T-helper 1 cell treated with Interleukin-12 subunit alpha and Interleukin-12 subunit beta and Interleukin-4 antibody, amounts not matched to agents 30 ng/mL and 1 ng/mL, for 36 hours (primary cell): ENCODE data around the gene RPS24. TPM values are rescaled to one million over a fixed set of nuclear protein-coding genes. Genes with fewer than 3 reads are reported as not detected.

Source experiments
- intact Hi-C: fragments of 100-400 bp; cut with micrococcal nuclease; formaldehyde crosslinking; loops from one replicate; pipeline ENCODE4 v1.15.1; 2024
- total RNA-seq: library from RNA; stranded (reverse); gene quantifications from 2 replicates; pipeline ENCODE4 v1.2.3, GENCODE V29; 2022

The RPS24 gene
- total RNA-seq, 1 donor from 2014 or later, result 1,303 TPM

DNA sequence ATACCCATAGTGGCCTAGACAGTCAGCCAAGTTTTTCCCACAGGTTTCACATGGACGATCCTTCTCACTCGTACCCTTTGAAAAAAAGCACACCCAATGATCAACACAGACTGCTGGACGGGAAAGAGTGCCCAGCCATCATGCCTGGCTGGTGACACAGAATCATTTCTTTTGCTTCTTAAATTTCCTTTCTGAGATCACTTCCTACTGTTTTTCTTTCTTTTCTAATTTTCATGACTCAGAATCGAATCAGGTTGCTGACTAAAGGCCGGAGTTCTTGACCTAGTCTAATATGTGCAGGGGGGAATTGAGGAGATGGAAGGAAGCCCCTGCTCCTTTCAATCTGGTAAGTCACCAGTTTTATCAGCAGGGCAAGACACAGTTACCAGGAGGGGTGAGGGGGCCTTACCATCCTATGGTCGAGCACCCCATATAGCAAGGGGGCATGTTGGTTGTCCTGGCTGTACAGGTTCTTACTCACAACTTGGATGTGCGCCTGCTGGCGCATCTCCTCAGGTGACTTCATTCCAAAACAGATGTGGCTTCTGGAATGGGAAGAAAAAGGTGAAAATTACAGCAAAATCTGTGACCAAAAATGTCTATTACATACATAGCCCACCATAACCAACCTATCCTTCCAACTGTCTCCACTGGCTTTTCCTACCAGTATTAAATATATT lies 7.8 kb upstream of the RPS24 start:
- intact Hi-C loops, result no loop called here

GRCh38 chr10:78028438-78029268 lies 5.0 kb upstream of the RPS24 start:
- intact Hi-C loops, result loop anchor here (1.0 to 2.0 kb wide), 8 partner anchors 102 to 1215 kb away; partner anchors contain the start of gene DLG5

- intact Hi-C loops, result loop anchor here (1.0 to 5.0 kb wide), 10 partner anchors 103 to 1214 kb away; partner anchors contain the start of gene DLG5
Measured at GRCh38 chr10:78029269-78030226, 4.1 kb upstream of the RPS24 start, which contains the start of gene POLR3A. TSS of gene POLR3A (minus strand) at chr10:78029515. CDS start at chr10:78029407, 108 bp downstream.

DNA sequence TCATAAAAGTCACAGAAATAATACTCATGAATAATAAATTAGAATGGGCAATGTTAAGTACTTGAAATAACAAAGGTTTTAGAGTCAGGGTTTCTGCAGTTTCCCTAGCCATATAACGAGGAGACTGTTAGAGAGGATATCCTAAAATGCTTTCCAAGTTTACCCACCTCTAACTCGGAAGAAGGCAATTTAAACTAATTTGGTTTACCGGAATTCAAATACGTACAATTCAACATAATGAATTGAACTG lies 351 bp upstream of the RPS24 start:
- intact Hi-C loops, result loop anchor here (1.0 to 5.0 kb wide), 8 partner anchors 14 to 1412 kb away; partner anchors contain the start of genes PPIF and ZCCHC24

DNA sequence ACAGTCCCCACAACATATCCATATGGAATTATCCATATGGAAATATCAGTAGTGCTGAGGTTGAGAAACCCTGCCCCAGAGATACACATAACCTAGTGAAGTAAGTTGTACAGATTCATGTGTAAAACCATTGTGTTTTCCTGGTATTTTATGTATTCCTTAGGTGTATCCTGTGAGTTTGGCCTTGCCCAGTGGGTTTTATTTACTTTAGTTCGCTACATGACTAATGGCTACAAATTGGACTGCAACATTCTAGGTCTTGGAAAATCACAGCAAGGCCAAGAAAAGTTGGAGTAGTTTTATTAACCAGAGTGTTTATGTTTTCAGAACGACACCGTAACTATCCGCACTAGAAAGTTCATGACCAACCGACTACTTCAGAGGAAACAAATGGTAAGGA lies 1.4 kb downstream of the RPS24 start:
- intact Hi-C loops, result no loop called here

- intact Hi-C loops, result no loop called here
Measured at GRCh38 chr10:78035437-78035836, 1.8 kb downstream of the RPS24 start.

DNA sequence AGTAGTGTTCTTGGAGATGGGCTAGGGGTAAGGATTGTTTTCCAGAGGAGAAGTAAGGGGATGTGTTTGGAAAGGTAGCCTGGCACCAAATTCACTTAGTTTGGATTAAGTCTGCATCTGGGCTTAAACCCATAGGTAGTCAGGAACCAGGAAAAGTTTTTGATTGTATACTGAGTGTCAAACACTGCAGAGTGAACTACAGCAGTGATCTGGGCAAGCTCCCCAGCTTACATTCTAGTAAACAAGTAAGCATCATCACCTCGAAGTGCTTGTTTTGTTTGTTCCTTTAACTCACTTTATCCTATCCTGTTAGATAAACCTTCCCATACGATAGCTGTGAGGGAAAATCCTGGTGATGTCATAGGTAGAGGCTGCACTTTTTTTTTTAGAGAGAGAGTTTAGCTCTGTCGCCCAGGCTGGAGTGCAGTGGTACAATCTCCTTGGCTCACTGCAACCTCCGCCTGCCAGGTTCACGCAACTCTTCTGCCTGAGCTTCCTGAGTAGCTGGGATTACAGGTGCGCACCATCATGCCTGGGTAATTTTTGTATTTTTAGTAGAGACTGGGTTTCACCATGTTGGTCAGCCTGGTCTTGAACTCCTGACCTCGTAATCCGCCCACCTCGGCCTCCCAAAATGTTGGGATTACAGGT lies 2.4 kb downstream of the RPS24 start:
- intact Hi-C loops, result no loop called here

GRCh38 chr10:78038105-78038504 lies 4.4 kb downstream of the RPS24 start:
- intact Hi-C loops, result no loop called here

DNA sequence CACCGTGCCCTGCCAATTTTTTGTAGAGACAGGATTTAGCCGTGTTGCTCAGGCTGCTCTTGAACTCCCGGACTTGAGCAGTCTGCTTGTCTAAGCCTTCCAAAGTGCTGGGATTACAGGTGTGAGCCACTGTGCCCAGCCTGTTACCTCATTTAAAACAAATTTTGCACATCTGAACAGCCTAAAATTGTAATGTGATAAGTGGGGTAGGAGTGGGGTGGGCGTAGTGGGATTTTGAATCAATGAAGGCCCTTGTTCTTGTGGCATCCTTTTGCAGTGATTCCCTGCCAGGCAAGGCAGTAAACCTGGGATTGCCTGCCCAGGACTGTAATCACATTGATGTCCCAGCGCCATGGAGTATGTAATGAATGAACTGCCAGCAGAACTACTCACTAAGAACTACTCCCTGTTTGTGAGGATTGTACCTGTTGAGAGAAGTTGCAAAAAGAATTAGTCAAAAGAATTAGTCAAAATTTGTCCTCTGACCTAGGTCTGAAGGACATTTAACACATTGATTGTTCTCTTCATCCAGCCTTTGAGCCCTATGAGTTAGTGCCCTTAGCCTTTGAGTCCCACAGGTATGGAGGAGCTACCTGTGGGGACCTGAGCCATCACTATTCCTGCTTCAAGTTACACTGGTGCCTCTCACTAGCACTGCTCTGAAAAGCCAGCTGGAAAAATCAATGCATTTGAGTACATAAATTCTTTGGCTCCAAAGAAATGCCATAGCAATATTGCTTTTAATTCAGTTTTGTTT lies 5.3 kb downstream of the RPS24 start:
- intact Hi-C loops, result no loop called here

DNA sequence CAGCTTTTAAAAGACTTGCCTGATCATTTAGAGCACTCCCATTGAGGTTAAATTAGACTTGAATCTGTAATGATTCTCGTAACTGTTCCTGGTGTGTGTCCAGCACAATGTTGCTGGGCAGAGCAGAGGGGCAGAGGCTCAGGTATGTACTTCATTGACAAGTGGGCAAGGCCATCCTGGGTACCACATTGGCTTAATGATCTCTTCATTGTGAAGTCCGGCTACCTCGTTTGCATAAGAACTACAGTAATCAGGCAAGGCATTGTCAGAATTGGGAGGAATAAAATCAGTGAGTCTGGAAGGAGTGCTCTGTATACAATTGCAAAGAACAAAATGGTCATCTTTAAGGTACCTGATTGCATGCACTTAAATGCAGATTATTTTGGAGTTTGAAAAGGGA lies 6.1 kb downstream of the RPS24 start:
- intact Hi-C loops, result loop anchor here (10.0 kb wide), 1 partner anchor 155 kb away; no protein-coding TSS in a partner anchor

DNA sequence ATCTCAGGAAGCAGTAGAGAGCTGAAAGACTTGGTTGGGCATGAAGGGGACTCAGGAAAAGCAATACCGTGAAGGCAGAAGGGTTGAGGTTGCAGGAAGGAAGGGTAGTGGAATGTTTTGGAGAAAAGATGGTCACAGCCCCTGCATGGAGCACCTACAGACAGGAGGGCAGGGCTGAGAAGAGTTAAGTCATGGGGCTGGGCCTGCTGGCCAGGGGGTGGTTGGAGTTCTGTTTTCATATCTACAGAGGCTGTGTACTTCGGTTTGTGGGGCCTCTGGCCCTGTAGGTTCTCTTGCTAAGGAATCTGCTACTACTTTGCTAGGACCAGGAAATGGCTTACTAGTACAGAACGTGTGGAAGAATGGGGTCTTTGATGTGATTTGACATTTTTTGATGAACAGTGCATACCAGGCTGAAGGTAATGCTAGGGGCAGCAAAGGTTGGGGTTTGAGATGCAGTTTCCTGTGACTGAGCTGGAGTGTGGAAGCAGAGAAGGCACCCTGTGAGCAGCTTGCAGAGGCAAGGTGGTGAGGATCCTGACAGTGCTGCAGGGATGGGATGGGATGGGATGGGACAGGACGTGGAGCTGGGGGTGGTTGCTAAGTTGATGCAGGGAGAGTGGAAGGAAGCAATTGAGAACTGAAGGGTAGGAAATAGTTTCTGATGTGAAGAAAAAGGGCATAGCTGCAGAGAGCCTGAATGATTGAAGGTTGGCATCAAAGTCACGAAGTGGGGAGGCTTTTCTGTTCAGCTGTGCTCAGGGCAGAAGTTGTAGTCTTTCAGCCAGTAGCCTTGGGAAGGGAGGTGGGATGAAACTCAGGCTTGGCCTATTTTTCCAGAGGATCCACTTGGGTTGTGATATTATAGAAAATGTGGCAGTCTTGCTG lies 7.8 kb downstream of the RPS24 start:
- intact Hi-C loops, result loop anchor here (10.0 kb wide), 1 partner anchor 153 kb away; no protein-coding TSS in a partner anchor

- intact Hi-C loops, result loop anchor here (10.0 kb wide), 1 partner anchor 153 kb away; no protein-coding TSS in a partner anchor
Measured at GRCh38 chr10:78042058-78042751, 8.5 kb downstream of the RPS24 start.

GRCh38 chr10:78042752-78043104 lies 9.1 kb downstream of the RPS24 start:
- intact Hi-C loops, result loop anchor here (10.0 kb wide), 1 partner anchor 152 kb away; no protein-coding TSS in a partner anchor

GRCh38 chr10:78044179-78044578 lies 10.5 kb downstream of the RPS24 start:
- intact Hi-C loops, result loop anchor here (10.0 kb wide), 1 partner anchor 151 kb away; no protein-coding TSS in a partner anchor

DNA sequence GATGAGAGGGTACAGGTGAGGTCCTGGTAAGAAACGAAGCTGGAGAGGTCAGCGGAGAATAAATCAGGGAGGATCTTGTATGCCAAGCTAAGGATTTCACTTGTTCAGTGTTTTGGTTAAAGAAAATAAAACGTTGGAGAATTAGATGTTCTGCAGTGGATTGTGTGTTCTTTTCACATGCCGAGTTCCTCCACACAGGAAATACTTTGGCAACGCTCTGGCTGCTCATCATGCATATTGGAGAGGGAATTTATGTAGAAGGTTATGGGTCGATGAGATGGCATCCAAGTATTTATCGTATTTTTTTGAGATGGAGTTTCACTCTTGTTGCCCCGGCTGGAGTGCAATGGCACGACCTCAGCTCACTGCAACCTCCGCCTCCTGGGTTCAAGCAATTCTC lies 11.0 kb downstream of the RPS24 start:
- intact Hi-C loops, result loop anchor here (5.0 to 10.0 kb wide), 2 partner anchors 150 to 1303 kb away; partner anchors contain the start of gene PPIF

- intact Hi-C loops, result loop anchor here (5.0 to 10.0 kb wide), 2 partner anchors 150 to 1302 kb away; partner anchors contain the start of gene PPIF
Measured at GRCh38 chr10:78045237-78045636, 11.6 kb downstream of the RPS24 start.

DNA sequence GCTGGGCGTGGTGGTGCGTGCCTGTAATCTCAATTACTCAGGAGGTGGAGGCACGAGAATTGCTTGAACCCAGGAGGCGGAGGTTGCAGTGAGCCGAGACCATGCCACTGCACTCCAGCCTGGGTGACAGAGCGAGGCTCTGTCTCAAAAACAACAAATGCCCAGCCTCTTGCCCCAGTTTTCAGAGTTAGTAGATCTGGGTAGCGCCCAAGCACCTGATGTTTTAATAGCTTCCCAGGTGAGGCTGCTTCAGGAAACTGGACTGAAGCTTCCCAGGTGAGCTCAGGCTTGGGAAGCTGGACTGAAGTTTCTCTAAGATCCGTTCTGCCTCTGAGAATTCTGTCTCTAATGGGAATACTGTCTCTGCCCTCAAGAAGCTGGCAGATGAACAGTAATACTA lies 12.2 kb downstream of the RPS24 start:
- intact Hi-C loops, result loop anchor here (2.0 to 10.0 kb wide), 3 partner anchors 149 to 1301 kb away; partner anchors contain the start of gene PPIF

- intact Hi-C loops, result loop anchor here (1.0 to 10.0 kb wide), 10 partner anchors 13 to 1301 kb away; partner anchors contain the start of genes PPIF and RPS24
Measured at GRCh38 chr10:78046711-78047269, 13.1 kb downstream of the RPS24 start.
